Endothelial cell of umbilical vein (primary cell): ENCODE data around the gene HMG20A. TPM values are rescaled to one million over a fixed set of nuclear protein-coding genes. Genes with fewer than 3 reads are reported as not detected.

ENCODE experiments used
- BruUV-seq: library from RNA; stranded (reverse); fragments of 400-500 nt; replicated peaks from 2 replicates; lab custom pipeline; 2021; lab: Mats Ljungman, UMichigan
- CTCF ChIA-PET: fragments of 300-600, 350-600 bp; sonication (Branson Sonifier 250); formaldehyde crosslinking; loops from one replicate; lab custom pipeline; 2021; ENCODE audit warnings: antibody characterized with exemption, inconsistent platforms; lab: Charles Lee
- POLR2A ChIA-PET: fragments of 300-600, 350-600 bp; sonication (Branson Sonifier 250); formaldehyde crosslinking; loops from one replicate; lab custom pipeline; 2021; ENCODE audit warnings: antibody characterized with exemption, inconsistent platforms; lab: Charles Lee
- DNase-seq: peaks from one replicate; pipeline ENCODE4 v3.0.0-alpha.2; 2011; ENCODE audit warnings: low read depth, low spot score
- FAIRE-seq: peaks from 2 replicates; lab custom pipeline; 2011; peaks lifted over from hg19 to GRCh38; lab: Jason Lieb, UNC
- H2AFZ ChIP-seq: 2 replicates; pipeline ENCODE4 v1.6.0; 2012; ENCODE audit warnings: low read depth, low read length, control low read depth, inconsistent platforms
- H3K27ac ChIP-seq: 2 replicates; pipeline ENCODE4 v1.5.1; 2011; ENCODE audit warnings: low read depth, mild to moderate bottlenecking, control low read depth, low read length, moderate library complexity; ENCODE audit not compliant: insufficient read depth
- H3K27me3 ChIP-seq, 2 experiments: 2 replicates each; pipeline versions ENCODE4 v1.6.0 to v1.6.1; 2011; ENCODE audit warnings: low read length in 2 of 2, mixed read lengths in 1 of 2; ENCODE audit not compliant: control insufficient read depth in 2 of 2, insufficient read depth in 2 of 2
- H3K36me3 ChIP-seq, 2 experiments: 2 replicates in 1 of 2; 3 replicates in 1 of 2; pipeline ENCODE4 v1.5.1; 2011; ENCODE audit warnings: low read length in 2 of 2, mild to moderate bottlenecking in 1 of 2, moderate library complexity in 1 of 2; ENCODE audit not compliant: control insufficient read depth in 2 of 2, insufficient read depth in 2 of 2; ENCODE audit errors: extremely low read depth in 1 of 2
- H3K4me1 ChIP-seq: 3 replicates; pipeline ENCODE4 v1.5.1; 2011; ENCODE audit warnings: mild to moderate bottlenecking, low read length; ENCODE audit not compliant: control insufficient read depth, insufficient read depth; ENCODE audit errors: extremely low read depth
- H3K4me2 ChIP-seq: 2 replicates; pipeline ENCODE4 v1.6.1; 2011; ENCODE audit warnings: low read length, control low read depth, mixed read lengths; ENCODE audit not compliant: insufficient read depth
- H3K4me3 ChIP-seq, 3 experiments: fragments of 200-600 bp in 1 of 3; sonication (generic), shearing (Covaris generic) in 1 of 3; replicated peaks in 1 of 3; 2 replicates each; pipeline ENCODE4 v1.5.1; 2011 to 2016; ENCODE audit warnings: control low read depth in 3 of 3, low read length in 3 of 3, mild to moderate bottlenecking in 2 of 3, inconsistent platforms in 1 of 3, low read depth in 1 of 3, moderate library complexity in 1 of 3; ENCODE audit not compliant: insufficient read depth in 1 of 3
- H3K79me2 ChIP-seq: 2 replicates; pipeline ENCODE4 v1.6.0; 2012; ENCODE audit warnings: low read length, inconsistent platforms; ENCODE audit not compliant: control insufficient read depth, insufficient read depth
- H3K9ac ChIP-seq: replicated peaks from 2 replicates; pipeline ENCODE3; 2011; ENCODE audit warnings: low read length, control low read depth; ENCODE audit not compliant: insufficient read depth; ENCODE audit errors: extremely low read depth
- H3K9me1 ChIP-seq: replicated peaks from 3 replicates; pipeline ENCODE4 v1.6.0; 2011; ENCODE audit warnings: mild to moderate bottlenecking, low read length; ENCODE audit not compliant: control insufficient read depth, insufficient read depth; ENCODE audit errors: extremely low read depth
- H3K9me3 ChIP-seq: replicated peaks from 2 replicates; pipeline ENCODE4 v1.5.1; 2012; ENCODE audit warnings: low read length, inconsistent platforms; ENCODE audit not compliant: control insufficient read depth, insufficient read depth
- H4K20me1 ChIP-seq: replicated peaks from 2 replicates; pipeline ENCODE3; 2011; ENCODE audit warnings: mild to moderate bottlenecking, low read length; ENCODE audit not compliant: control insufficient read depth, insufficient read depth; ENCODE audit errors: extremely low read depth
- CTCF ChIP-seq, 2 donors: IDR thresholded peaks; 1 replicate in 1 of 2; 2 replicates in 1 of 2; pipeline ENCODE4 v1.5.1; 2011; ENCODE audit warnings: low read length in 2 of 2, mild to moderate bottlenecking in 2 of 2, moderate library complexity in 2 of 2, control low read depth in 1 of 2, inconsistent platforms in 1 of 2, low read depth in 1 of 2; ENCODE audit not compliant: insufficient read depth in 1 of 2; ENCODE audit errors: extremely low read depth in 1 of 2
- EZH2 ChIP-seq: IDR thresholded peaks from 2 replicates; pipeline ENCODE4 v1.6.1; 2012; ENCODE audit warnings: borderline replicate concordance, low read depth, mild to moderate bottlenecking, moderate library complexity, low read length, inconsistent platforms; ENCODE audit not compliant: severe bottlenecking
- FOS ChIP-seq: IDR thresholded peaks from 2 replicates; pipeline ENCODE4 v1.6.1; 2011; ENCODE audit warnings: mild to moderate bottlenecking, low read length, moderate library complexity, borderline replicate concordance; ENCODE audit not compliant: insufficient read depth
- GATA2 ChIP-seq: IDR thresholded peaks from 2 replicates; pipeline ENCODE4 v1.7.0; 2011; ENCODE audit warnings: low read depth, mild to moderate bottlenecking, moderate library complexity, mixed read lengths, low read length; ENCODE audit not compliant: insufficient read length, insufficient read depth
- JUN ChIP-seq: IDR thresholded peaks from 2 replicates; pipeline ENCODE4 v1.6.1; 2011; ENCODE audit warnings: borderline replicate concordance, low read depth; ENCODE audit not compliant: insufficient read length, insufficient read depth
- MAX ChIP-seq: IDR thresholded peaks from 2 replicates; pipeline ENCODE4 v1.6.1; 2011; ENCODE audit not compliant: insufficient read depth, insufficient read length
- MYC ChIP-seq: IDR thresholded peaks from one replicate; pipeline ENCODE4 v1.6.1; 2011; ENCODE audit warnings: mild to moderate bottlenecking, low read depth, low read length
- POLR2A ChIP-seq: IDR thresholded peaks from 2 replicates; pipeline ENCODE4 v1.6.1; 2012; ENCODE audit warnings: low read depth, mild to moderate bottlenecking, control low read depth, low read length
- POLR2AphosphoS5 ChIP-seq: IDR thresholded peaks from 2 replicates; pipeline ENCODE4 v1.6.1; 2012; ENCODE audit warnings: low read depth, mild to moderate bottlenecking, control low read depth, low read length, moderate library complexity; ENCODE audit not compliant: insufficient read depth
- dilution Hi-C: fragments of 300-500 bp; cut with MboI; formaldehyde crosslinking; loops from one replicate; pipeline ENCODE4 v1.15.0; 2019; ENCODE audit warnings: low sequenced_read_pairs; ENCODE audit not compliant: extremely low pct_ligation_motif_present
- intact Hi-C: fragments of 100-400 bp; cut with micrococcal nuclease; formaldehyde crosslinking; loops from one replicate; pipeline ENCODE4 v1.10.0; 2022
- polyA plus RNA-seq, 4 experiments: library from polyadenylated mRNA; depleted of rRNA in 3 of 4; stranded (reverse) in 3 of 4; unstranded in 1 of 4; fragments of >200 nt; gene quantifications; 2 replicates each; pipeline versions ENCODE4 v1.2.1 to v1.2.3, GENCODE V29; 2011 to 2012; ENCODE audit warnings: missing spikeins in 1 of 4
- total RNA-seq: library from RNA; stranded (reverse); gene quantifications from 2 replicates; pipeline ENCODE4 v1.2.3, GENCODE V29; 2021

The HMG20A gene
- total and polyA plus RNA-seq, 2 donors (not counting 3 experiments of a cell fraction or from before 2014, with no cell fraction given) = 35.8 to 44.0 TPM

GRCh38 chr15:77419836-77420609 lies 665 bp upstream of the HMG20A start, which contains the start of gene PEAK1:
Gene PEAK1, minus strand, starts transcription at chr15:77420104. Its CDS starts 238,178 bp downstream, at chr15:77181926.
- FAIRE-seq = peak; percentile 94
- POLR2A ChIA-PET = no interaction called here
- no peak for TF ChIP-seq JUN
- TF ChIP-seq MYC = no peak
- peak; percentile 92 for TF ChIP-seq POLR2AphosphoS5
- TF ChIP-seq POLR2A = peak; percentile 84
- TF ChIP-seq MAX = no peak
- TF ChIP-seq FOS = no peak

GRCh38 chr15:77421370-77421700 lies 647 bp downstream of the HMG20A start:
- ChIA-PET CTCF (interaction anchor here (0.6 to 3.8 kb wide), 10 partner anchors 20 to 302 kb away, joined by 3 to 39 read pairs (median 4); no protein-coding TSS in a partner anchor), POLR2A (no interaction called here)
- Histone ChIP-seq H3K4me1 (peaks cover 34% of the 10 kb centered on the region), H3K36me3 (no peaks in the 10 kb centered on the region), H3K9me3 (no peaks in the 10 kb centered on the region), H3K27ac (peak overlapping the region; percentile 95), H2AFZ (no peak overlapping the region), H3K4me2 (peak overlapping the region; percentile 93), H3K4me3 (peak overlapping the region; percentile 78 to 96 (median 92)), H3K79me2 (peaks cover 72% of the 10 kb centered on the region), H3K9me1 (no peaks in the 10 kb centered on the region), H3K9ac (peak overlapping the region; percentile 96), H4K20me1 (peaks cover 4% of the 10 kb centered on the region), H3K27me3 (no peaks in the 10 kb centered on the region)
- TF ChIP-seq CTCF (IDR thresholded peaks at IDR 0.05; ENCODE audit: extremely low read depth in 1 of 2, insufficient read depth in 1 of 2, low read depth in 1 of 2, low read length in 2 of 2) (no peak), FOS (no peak), JUN (no peak), MAX (no peak), EZH2 (no peak), POLR2A (no peak), POLR2AphosphoS5 (no peak), MYC (no peak), GATA2 (no peak)
- FAIRE-seq (no peak), DNase-seq (peak; percentile 43)
- intact Hi-C loops = no loop called here
- BruUV-seq = TSS peak; percentile 35
- dilution Hi-C loops = no loop called here

More at GRCh38 chr15:77419836-77420609, 665 bp upstream of the HMG20A start, which contains the start of gene PEAK1:
- H3K36me3 ChIP-seq = no peaks in the 10 kb centered on the region
- H3K4me2 ChIP-seq = peak within 1 kb of the TSS; percentile 98
- CTCF ChIA-PET = interaction anchor here (1.6 to 4.7 kb wide), 8 partner anchors 38 to 301 kb away, joined by 5 to 39 read pairs (median 14); no protein-coding TSS in a partner anchor
- peaks cover 13% of the 10 kb centered on the region for H4K20me1 ChIP-seq
- intact Hi-C loops = loop anchor here (1.0 to 5.0 kb wide), 8 partner anchors 37 to 349 kb away; partner anchors contain the start of gene TSPAN3
- no TSS peak for BruUV-seq
- H3K4me1 ChIP-seq = peaks cover 43% of the 10 kb centered on the region
- peak within 1 kb of the TSS; percentile 79 to 99 (median 95) for H3K4me3 ChIP-seq
- DNase-seq = peak; percentile 98
- H3K9me1 ChIP-seq = no peaks in the 10 kb centered on the region
- no peaks in the 10 kb centered on the region for H3K9me3 ChIP-seq
- H3K9ac ChIP-seq = peak within 1 kb of the TSS; percentile 99
- H3K27me3 ChIP-seq = no peaks in the 10 kb centered on the region
- peak within 1 kb of the TSS; percentile 95 for H3K27ac ChIP-seq
- dilution Hi-C loops = no loop called here
- peak within 1 kb of the TSS; percentile 78 for H2AFZ ChIP-seq
- peaks cover 76% of the 10 kb centered on the region for H3K79me2 ChIP-seq
